Putamen (tissue), 1 donor: Measurements from ENCODE around the gene IL17REL.

Source experiments
- DNase-seq: peaks from one replicate; pipeline ENCODE4 v3.0.0-alpha.2; 2016; ENCODE audit warnings: low spot score

IL17REL gene

DNA sequence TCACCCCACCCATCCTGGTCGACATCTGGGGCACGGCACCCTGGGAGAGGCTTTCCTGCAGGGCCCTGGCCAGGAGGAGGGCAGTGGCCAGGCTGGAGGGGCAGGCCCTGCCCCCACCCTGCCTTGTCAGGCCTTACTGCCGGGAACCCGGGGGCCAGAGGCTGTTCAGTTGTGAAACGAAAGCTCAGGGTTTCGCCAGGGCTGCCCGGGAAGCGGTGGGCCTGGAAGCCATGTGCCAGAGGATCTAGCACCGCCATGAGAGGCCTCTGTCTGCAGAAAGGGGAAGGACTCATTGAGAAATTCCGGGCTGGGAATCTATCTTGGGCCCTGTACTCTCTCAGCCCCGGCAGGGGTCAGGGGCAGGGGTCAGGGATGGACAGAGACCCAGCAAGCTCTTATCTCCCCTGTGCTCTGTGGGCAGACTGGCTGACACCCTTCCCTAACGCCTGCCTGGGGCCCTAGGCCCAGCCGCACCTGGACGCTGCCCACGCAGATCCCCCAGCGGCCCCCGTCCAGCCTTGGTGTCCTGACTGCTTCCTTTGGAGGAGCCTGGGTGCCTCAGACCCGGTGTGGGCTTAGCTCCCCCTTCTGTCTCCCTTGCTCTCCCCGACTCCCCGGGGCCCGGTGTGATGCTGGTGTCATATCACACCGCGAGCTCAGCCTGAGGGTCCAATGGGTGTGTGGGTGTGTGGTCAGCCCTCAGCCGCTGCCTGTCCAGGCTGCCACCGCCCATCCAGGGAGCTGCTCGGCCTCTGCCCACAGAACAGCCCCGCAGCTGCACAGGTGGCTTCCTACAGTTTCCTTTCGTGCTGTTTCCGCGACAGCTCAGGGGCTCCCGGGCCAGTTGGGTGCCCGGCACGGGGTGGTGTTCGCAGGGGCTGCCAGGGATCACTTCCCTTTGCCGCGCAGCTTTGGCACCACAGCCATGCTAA lies 45.5 kb downstream of the IL17REL start:
- no peak for DNase-seq

DNA sequence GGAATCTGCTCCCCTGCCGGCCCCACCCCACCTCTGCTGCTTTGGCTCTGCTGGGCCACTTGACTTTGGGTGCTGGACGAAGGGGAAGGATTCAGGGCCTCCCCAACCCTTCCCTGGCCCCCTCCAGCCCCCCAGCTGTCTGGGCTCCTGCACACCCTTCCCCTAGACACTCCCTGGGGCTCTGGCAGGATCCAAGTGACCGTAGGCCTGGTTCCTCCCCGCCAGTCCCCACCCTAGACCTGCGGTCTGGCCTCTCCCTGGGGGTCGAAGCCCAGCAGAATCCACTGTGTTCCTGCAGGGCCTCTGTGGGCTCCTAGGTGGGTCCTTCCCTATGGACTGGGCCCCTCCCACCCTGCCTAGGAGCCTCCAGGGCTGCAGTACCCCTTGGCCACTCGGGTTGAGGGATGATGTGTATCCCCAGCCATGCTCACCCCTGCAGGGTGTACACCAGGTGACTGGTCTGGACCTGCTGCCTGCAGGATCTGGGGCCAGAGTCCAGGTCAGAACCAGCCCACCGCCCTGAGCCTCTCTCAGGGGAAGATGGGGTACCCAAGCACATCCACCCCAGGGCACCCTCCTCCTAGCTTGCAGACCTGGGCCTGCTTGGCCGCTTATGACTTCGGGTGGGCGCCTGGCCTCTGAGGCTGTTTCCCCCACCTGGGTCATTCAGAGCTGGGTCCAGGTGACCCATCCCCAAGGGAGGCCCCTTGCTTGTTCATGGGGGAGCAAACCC lies 46.4 kb downstream of the IL17REL start:
- no peak for DNase-seq

DNA sequence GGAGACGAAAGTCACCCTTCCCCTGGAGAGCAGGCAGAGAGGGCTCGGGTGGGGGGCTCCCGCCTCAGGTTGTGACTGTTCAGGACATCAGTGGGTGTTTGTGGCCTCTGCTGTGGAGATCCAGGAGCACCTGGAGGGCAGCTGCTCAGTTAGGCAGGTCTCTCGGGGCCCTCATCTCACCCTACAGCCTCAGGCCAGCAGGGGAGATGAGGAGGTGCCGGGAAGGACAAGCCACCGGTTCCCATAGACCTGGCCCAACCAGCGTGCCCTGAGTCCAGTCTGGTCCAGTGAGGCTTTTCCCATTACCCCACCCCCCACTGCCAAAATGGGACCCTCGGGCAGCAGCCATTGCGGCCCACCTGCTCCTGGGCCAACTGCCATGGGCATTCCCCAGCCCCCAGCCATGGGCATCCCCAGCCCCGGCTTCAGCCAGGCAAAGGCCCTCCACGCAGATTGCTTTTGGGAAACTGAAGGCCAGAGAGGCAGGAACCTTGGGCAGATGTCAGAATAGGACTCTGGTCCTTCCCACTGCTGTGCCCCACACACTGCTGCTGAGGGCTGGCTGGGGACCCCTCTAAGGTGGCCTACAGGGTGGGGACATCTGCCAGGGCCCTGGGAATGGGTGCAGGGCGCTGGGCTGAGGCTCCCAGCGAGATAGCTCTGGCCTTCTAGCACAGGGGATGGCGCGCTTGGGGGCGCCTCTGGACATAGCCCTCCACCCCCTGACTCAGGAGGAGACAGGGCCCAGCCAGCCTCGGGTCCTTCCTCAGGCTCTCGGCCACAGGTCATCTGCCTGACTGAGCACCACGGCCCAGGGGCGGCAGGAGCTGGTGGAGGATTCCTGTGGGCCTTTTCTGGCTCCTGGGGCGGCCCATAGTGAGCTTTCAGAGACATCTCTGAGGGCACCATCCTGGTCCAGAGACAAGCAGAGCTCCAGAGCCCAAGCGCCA lies 47.2 kb downstream of the IL17REL start:
- no peak for DNase-seq

DNA sequence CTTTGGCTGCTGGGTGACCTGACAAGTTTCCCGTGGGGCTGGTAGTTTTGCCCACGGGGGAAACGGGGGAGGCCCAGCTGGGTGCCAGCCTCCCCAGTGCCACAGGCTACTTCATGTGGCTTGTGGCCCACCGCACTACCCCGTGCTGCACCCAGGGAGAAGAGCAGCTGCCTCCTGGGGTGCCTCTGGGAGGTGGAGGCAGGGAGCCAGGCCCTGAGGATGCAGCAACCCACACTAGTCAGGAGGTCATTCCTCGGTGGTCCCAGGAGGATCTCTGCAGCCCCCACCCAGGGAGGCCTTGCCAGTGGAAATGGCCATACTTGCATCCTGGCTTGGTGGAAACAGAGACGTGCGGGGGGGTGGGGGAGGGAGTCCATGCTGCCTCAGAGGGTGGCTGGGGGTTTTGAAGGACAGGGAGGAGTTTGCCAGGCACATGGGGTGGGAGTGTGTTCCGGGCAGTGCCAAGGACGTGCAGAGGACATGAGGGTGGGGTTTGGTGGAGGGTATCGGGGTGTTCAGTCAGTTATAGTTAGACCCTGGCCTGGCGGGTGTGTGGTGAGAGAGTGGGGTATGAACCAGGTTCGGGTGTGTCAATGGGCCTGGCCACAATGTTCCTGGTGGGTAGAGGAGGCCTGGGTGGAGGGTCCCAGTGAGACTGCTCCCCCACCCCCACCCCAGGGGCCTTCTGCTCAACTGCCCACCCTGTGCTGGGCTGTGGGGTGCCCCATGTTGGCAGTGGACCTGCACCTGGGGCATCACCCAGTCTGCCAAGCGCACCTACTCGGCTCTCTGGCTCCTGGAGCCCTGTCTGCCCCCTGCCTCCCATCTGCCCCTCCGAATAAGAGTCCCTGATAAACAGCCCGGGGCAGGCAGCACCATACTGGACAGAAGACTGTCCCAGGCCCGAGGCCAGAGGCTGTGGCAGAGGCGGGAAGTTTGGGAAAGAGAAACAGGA lies 48.2 kb downstream of the IL17REL start:
- no peak for DNase-seq

DNA sequence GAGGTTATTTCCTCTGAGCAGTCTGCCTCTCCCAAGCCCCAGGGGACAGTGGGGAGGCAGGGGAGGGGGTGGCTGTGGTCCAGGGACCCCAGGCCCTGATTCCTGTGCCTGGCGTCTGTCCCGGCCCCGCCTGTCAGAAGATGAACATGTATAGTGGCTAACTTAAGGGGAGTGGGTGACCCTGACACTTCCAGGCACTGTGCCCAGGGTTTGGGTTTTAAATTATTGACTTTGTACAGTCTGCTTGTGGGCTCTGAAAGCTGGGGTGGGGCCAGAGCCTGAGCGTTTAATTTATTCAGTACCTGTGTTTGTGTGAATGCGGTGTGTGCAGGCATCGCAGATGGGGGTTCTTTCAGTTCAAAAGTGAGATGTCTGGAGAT lies 48.9 kb downstream of the IL17REL start:
- no peak for DNase-seq

DNA sequence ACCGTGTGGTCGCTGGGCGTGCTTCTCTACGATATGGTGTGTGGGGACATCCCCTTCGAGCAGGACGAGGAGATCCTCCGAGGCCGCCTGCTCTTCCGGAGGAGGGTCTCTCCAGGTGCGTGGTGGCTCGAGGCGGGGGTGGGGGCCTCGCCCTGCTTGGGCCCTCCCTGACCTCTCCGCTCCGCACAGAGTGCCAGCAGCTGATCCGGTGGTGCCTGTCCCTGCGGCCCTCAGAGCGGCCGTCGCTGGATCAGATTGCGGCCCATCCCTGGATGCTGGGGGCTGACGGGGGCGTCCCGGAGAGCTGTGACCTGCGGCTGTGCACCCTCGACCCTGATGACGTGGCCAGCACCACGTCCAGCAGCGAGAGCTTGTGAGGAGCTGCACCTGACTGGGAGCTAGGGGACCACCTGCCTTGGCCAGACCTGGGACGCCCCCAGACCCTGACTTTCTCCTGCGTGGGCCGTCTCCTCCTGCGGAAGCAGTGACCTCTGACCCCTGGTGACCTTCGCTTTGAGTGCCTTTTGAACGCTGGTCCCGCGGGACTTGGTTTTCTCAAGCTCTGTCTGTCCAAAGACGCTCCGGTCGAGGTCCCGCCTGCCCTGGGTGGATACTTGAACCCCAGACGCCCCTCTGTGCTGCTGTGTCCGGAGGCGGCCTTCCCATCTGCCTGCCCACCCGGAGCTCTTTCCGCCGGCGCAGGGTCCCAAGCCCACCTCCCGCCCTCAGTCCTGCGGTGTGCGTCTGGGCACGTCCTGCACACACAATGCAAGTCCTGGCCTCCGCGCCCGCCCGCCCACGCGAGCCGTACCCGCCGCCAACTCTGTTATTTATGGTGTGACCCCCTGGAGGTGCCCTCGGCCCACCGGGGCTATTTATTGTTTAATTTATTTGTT lies 49.6 kb downstream of the IL17REL start:
- DNase-seq = no peak

DNA sequence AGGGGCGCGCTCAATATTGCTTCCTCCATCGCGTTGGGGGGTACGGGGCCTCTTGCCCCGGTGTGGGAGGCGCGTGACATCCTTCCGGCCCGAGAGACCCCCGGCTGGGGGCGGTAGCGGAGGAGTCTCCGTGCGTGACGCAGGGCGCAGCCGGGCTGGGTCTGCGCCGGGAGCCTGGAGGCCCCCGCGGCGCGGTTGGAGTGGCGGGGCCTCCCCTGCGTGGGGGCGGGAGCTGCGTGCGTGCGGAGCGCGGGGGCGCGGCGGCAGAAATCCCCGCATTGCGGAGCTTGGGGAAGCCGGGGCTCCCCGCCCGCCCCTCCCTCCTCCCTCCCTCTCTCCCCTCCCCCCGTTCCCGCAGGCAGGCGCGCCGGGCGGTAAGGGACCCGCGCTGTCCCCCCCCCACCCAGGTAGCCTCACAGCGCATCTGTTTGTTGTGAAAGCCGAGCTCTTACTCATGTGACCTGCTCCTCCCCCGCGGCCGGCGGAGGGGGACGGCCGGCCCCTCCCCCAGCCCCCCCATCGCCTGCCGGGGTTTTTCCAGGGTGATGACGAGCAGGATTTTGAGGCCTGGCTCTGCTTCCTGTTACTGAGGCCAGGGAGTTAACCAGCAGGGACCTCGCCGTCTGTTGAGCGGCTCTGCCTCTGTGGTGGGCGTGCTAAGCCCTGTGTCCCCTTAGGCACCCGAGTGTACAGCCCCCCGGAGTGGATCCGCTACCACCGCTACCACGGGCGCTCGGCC lies 50.4 kb downstream of the IL17REL start:
- DNase-seq = peak; percentile 71

DNA sequence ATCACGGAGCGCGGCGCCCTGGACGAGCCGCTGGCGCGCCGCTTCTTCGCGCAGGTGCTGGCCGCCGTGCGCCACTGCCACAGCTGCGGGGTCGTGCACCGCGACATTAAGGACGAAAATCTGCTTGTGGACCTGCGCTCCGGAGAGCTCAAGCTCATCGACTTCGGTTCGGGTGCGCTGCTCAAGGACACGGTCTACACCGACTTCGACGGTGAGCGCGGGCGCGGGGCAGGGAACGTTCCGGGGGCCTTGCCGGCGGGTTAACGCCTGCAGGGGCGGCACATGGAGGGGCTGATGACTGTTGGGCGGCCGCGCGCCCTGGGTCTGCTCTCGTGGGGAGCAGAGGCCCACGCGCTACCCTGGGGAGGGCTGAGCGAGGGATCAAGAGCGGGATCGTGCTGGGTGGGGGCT lies 51.0 kb downstream of the IL17REL start:
- DNase-seq = no peak

DNA sequence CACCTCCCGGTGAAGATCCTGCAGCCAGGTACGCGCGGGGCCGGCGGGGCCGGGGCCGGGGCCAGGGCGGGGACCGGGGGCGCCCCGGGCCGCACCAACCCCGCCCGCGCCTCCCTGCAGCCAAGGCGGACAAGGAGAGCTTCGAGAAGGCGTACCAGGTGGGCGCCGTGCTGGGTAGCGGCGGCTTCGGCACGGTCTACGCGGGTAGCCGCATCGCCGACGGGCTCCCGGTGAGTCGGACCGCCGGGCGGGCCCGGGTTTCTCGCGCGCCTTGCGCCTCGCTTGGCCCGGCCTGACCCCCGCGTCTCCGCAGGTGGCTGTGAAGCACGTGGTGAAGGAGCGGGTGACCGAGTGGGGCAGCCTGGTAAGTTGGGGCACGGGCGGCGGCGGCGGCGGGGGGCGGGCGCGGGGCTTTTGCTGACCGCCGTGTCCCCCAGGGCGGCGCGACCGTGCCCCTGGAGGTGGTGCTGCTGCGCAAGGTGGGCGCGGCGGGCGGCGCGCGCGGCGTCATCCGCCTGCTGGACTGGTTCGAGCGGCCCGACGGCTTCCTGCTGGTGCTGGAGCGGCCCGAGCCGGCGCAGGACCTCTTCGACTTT lies 51.5 kb downstream of the IL17REL start:
- DNase-seq = no peak

DNA sequence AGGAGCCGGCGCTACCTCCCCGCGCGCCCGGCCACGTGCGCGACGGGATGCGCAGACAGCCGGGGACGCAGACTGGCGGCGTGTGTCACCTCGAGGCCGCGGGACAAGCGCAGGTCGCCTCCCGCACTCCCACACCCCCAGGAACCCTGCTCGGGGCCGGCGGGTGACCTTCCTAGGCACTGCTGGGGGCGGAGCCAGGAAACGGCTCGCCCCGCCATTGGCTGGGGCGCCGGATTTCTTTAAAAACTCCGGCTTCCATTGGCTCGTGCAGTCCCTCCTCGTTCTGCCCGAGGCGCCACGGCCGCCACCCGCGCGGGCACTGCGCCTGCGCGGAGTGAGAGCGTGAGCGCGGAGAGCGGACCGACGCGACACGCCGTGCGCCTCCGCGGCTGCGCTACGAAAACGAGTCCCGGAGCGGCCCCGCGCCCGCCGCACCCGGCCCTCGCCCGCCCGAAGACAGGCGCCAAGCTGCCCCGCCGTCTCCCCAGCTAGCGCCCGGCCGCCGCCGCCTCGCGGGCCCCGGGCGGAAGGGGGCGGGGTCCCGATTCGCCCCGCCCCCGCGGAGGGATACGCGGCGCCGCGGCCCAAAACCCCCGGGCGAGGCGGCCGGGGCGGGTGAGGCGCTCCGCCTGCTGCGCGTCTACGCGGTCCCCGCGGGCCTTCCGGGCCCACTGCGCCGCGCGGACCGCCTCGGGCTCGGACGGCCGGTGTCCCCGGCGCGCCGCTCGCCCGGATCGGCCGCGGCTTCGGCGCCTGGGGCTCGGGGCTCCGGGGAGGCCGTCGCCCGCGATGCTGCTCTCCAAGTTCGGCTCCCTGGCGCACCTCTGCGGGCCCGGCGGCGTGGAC lies 52.2 kb downstream of the IL17REL start, which contains the start of gene PIM3:
Gene PIM3 (plus strand): TSS at position 614 of the 846 bp plus-strand sequence. CDS start 176 bp downstream, at position 790.
- DNase-seq = peak; percentile 97

DNA sequence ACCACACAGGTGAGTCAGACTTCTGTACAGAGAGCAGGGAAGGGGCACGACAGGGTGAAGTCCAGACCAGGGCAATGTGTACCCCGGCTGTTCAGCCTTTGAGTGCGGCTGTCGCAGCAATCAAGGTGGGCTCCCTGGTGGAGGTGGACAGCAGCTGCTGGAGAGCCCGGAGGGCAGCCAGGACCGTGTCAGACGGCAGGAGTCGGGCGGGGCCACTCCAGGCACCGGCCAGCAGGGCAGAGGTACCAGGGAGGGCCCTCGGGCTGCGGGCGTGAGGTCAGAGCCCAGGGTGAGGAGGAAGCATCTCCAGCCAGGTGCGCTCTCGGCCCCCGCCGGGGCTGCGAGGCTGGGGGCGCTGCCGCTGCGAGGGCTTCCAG lies 52.8 kb downstream of the IL17REL start:
- no peak for DNase-seq

DNA sequence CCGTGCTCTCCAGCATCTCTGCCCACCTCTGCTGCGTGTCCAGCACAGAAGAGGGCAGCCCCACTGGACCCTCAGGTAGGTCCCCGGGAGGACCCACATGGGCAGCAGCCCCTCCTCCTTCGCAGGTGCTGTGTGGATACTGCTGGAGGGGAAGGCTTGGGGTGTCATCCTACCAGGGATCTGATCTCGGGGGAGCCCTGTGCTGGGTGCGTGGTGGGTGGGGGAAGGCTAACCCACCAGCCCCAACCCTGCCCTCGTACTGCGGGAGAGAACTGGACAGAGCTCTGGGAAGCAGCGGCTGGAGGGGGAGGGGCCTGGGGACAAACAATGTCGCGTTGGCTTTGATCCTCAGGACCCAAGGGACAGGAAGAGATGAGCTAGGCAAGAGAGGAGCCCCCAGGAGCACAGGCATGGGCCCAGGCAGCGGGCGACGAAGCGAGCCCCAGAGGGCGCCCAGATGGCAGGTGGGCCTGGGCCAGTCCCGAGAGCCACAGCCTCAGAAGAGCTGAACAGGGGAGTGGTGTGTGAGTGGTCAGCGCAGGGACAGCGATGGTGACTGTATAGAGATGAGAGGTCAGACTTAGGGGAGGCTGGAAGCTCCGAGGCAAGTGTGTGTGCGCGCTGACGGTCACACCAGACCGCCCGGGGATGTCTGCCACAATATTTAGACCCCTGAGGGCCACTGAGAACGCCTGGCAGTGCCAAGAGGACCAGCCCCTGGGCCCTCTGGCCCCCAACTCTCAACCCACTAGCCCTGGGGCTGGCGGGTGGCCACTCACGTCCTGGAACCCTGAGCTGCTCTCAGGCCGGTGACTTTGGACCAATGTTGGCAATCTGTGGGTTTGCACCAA lies 53.4 kb downstream of the IL17REL start:
- no peak for DNase-seq

DNA sequence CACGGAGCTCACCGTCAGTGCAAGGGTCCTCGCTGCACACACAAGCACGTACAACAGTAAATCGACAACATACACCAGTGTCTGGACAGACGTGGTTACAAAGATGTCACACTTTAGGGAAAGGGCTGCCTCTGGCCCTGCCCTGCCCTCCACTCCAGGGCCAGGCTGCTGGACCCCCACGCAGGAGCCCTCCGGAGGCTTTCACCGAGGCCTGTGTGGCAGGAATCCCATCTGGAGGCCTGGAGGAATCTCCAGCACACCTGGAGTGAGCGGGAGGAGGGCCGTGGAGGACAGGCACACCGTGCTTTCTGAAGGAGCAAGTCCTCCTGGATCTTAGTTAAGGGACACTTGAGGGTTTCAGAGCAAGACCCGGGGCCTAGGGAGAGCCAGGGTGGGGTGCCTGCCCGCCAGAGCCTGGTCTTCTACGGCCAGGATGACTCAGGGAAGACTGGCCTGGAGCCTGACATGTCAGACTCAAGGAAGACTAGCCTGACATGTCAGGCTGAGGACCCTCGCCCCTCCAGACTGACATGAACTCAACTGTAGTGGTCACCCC lies 54.1 kb downstream of the IL17REL start:
- no peak for DNase-seq

DNA sequence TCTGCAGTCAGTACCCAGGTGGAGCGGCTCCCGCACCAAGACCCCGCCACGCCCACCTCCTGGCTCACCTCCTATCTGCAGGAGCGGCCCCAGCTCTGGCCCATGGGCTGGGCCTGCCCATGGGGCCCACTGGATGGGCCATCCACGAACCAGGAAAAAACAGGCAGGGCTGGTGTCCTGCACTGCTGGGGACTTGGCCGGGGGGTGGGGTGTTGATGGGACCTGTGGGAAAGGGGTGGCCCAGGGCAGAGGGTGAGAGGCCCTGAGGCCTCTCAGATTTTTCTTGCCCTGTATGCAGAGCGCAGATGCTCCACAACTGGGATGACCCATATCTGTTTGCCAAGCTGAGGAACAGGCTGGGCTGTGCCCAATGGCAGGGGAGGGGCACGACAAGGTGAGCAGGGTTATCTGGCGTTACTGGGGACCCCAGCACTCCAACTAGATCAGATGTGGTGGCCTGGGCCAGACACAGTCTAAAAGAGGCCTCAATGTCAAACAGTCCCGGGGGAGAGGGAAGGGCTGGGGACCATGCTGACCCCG lies 54.7 kb downstream of the IL17REL start:
- no peak for DNase-seq

DNA sequence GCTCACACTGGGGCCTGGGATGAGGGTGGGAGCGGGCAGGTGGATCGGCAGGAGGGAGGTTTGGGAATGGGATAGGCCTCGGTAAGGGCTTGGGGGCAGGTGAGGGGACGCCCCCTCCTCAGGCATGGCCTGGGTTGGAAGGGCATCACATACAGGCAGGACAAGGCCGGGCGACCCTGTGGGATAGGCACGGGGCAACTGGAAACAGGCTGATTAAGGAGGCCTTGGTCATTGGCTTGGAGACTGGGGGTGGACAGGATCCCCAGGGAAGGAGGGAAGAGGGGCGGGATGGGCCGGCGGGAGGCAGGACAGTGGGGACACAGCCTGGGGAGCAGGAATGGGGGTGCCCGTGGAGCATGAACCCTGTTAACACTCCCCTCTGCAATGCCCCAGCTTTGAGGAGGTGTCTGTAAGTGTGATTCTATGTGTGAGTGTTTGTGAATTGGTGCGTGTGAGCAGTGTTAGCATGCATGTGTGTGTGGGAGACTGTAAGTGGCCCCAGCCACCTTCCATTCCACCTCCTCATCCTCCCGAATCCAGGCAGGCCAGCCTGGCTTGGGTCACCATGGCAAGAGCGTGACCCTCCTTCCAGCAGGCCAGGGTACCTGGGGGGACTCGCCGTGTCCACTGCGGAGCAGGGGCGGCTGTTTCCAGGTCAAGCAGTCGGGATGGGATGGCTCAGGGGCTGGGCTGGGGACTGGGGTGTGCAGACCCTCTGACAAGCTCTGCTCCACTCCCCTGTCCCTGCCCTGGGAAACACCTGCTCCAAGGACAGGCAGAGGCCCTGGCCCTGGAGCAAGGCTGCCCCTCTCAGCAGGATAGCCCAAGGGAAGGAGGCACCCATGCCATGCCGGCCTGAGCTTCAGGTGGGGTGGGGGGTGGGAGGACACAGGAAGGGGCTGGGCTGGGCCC lies 55.4 kb downstream of the IL17REL start:
- no peak for DNase-seq
